NCI-H1436 (cell line): Measurements from ENCODE around the gene GNPTAB.
"Not testable (repeated sequence)": the region's sequence is repeated elsewhere in the genome, so short reads cannot be mapped to it uniquely, and the experiment has no call there.

Source experiments
- DNase-seq: peaks from one replicate; lab custom pipeline; 2025; lab: John Stamatoyannopoulos, UW

GNPTAB gene

DNA sequence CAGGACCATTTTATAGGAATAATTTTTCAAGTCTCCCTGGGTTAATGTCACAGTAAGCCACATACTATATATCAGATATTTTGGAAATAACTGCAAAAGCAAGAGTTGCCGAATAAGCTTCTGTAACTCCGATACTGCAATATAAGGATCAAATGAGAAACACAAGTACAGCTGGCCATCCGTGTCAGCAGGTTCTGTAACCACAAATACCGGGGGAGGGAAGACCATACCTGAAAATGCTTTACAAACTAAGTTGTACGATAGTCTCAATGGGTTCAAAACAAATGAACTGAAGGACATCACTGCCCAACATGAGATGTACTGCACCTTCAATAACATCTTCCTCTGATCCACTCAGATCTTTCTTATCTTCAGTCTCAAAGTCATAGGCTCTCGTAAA lies 93.3 kb downstream of the GNPTAB start:
- no peak for DNase-seq

- DNase-seq = not testable (repeated sequence)
Observed at GRCh38 chr12:101734482-101734881, 96.3 kb downstream of the GNPTAB start.

DNA sequence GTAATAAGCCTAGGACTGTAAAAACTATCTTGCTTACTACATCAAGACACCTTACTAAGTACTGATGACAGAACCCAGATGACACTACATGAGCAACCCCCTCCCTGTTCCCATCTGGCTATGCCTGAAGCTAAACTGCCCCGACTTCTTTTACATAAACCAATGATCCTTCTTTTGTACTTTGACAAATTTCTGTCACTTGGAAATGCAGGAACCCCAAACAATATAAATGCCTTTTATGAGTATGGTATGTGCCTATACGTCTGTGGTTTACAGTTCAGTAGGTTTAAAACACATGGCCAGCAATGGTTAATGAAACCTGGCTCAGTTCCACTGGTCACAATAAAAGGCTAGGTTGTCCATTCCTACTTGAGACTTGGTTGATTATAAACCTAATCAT lies 97.6 kb downstream of the GNPTAB start:
- no peak for DNase-seq

- DNase-seq = no peak
Observed at GRCh38 chr12:101732318-101732717, 98.4 kb downstream of the GNPTAB start.

DNA sequence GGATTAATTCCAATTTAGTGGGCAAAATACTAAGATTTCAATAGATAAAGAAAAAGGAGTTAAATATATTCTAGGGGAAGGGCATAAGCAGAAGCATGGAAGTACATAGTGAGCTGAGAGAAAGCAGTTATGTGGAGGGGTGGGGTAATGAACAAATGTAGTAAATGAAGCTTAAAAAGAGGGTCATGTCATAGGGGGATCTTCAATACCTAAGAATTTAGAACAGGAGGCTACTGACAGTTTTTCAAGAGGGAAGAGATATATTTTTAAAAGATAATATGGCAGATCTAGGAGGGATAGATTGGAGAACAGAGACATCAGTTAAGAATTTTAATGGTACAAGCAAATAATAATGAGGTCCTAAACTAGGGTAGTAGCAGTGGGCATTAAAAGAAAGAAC lies 100.9 kb downstream of the GNPTAB start:
- no peak for DNase-seq

DNA sequence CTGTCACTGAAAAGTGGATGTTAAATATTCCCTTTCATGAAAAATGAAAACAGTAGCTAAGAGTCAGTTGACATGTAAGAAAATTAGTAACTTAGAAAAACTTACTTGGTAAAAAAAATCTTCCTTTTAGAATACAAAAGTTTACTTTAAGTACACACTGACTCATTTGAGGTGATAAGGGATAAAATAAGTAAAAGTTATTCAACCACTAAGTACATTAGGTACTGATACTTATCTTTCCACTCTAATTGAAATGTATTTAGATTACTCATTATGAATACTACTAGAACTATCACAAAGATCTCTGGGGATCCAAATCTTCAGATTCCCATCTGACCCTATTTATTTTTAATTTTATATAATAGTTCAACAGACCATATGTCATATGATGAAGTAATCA lies 103.7 kb downstream of the GNPTAB start:
- DNase-seq = no peak

GRCh38 chr12:101722392-101722791 lies 108.4 kb downstream of the GNPTAB start:
- DNase-seq = no peak

- DNase-seq = no peak
Observed at GRCh38 chr12:101720118-101720517, 110.6 kb downstream of the GNPTAB start.

- DNase-seq = no peak
Observed at GRCh38 chr12:101719566-101719965, 111.2 kb downstream of the GNPTAB start.

- DNase-seq = no peak
Observed at GRCh38 chr12:101714877-101715444, 115.8 kb downstream of the GNPTAB start.

DNA sequence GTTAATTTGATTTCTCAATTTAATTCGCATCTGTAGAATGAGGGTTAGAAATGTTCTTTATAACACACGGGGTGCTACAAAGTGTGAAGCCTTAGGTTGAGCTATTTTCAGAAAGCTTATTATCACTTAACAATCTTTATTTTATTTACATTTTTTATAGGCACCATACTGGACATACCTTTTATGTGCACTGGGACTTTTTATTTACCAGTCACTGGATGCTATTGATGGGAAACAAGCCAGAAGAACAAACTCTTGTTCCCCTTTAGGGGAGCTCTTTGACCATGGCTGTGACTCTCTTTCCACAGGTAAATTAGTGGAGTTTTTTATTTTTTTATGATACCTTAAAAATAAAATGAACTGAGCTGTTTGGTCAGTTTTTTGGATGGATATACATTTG lies 116.8 kb downstream of the GNPTAB start:
- no peak for DNase-seq

GRCh38 chr12:101713059-101713682 lies 117.6 kb downstream of the GNPTAB start:
- DNase-seq = no peak

GRCh38 chr12:101710288-101710687 lies 120.5 kb downstream of the GNPTAB start:
- no peak for DNase-seq

GRCh38 chr12:101707131-101707782 lies 123.5 kb downstream of the GNPTAB start:
- DNase-seq = no peak

DNA sequence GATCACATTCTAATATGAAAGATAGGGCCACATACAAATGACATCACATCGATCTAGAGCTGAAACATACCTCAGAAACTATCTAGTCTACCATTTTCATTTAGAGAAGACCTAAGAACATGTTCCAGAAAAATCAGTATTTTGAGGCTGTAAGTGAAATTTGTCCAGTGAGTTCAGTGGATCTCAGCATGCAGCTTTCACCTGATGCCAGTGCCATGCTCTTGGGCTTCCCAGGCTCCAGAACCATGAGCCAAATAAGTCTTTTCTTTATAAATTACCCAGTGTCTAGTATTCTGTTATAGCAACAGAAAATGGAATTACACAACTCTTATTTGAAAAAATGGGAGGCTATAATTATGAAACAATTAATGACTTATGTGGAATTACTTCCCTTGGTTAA lies 124.4 kb downstream of the GNPTAB start:
- no peak for DNase-seq

DNA sequence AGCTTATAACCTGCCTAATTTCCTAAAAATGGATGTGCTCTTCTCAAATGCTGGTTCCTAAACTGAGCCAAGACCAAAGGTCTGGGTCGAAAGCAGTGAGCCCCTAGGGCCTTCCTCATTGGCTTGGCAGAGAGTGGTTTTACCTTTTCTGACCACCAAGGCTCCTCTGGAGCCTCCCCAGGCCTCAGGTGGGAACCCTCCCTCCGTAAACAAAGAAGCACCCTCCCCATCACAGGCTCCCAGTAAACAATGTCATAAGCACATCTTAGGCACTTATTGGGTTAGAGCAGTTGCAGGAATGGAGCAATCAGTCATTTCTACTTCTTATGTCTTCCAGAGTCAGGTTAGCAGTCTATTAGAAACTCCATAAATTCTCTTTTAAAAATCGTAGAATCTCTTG lies 127.3 kb downstream of the GNPTAB start:
- no peak for DNase-seq

DNA sequence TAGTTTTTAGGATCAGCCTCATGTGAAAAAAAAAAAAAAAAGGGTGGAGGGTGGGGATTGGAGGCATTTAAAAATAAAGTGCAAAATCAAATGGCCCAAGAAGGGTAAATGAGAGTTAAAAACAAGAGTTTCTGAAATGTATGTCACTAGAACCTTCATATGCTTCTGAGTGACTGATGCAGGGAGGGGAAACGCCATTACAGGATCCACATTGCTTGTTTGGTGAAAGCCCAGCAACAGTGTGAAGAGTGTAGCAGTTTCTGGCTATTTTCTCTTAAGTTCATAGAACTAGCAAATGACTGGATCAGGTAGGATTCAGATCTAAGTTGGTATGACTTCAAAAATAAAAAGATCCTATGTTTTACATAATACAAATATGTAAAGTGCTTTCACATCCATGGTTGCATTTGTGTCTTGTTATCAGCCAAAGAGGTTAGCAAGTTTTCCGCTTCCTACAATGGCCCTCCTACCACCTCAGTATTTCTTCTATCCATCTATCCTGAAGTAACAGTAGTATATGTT lies 130.4 kb downstream of the GNPTAB start:
- no peak for DNase-seq

DNA sequence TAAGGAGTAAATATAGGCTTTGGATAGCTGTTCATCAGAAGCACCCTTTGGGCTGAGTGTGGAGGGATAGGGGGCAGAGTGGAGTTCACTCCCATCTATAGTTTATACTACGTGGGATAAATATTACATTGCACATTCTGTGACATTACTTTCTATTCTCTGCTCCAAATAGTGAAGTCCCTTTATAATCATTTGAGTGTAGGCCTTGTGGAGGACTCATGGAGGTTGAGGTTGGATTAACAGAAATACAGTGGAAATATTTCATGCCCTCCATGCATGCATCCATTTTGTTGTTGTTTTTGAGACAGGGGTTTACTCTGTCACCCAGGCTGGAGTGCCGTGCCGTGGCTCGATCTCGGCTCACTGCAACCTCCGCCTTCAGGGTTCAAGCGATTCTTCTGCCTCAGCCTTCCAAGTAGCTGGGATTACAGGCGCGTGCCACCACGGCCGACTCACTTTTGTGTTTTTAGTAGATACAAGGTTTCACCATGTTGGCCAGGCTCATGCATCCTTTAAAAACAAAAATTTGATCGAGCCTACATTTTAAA lies 131.9 kb downstream of the GNPTAB start:
- no peak for DNase-seq

- DNase-seq = no peak
Observed at GRCh38 chr12:101697930-101698799, 132.6 kb downstream of the GNPTAB start.

DNA sequence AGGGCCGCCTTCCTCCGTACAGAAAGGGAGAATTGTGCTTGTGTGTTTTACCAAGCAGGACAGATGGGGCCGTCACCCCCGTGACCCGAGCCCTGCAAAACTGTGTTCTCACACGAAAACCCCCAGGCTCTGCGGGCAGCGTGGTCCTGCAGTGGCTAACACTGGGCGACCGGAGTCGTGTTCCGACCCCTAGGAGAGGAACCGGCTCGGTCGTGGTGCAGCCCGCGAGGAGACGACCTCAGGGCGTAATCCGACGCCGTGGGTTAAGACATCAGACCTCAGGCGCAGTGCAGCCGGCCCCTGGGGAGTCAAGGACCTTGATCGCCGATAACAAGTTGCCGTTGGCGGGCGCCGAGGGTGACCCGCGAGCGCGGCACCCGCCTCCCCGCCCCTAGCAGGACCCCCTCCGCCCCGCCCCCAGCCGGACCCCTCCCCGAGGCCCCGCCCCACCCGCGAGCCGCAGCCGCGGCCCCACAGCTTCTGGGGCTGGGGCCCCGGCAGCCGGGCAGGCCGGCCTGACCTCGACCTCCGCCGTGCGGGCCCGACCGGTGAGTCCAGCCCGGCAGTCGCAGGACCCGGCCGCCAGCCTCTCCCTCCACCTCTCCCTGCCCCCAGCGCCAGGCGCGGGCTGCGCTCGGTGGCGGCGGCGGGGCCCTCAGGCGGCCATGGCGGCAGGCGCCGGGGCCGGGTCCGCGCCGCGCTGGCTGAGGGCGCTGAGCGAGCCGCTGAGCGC lies 133.4 kb downstream of the GNPTAB start, which contains the start of gene CHPT1:
CHPT1 (plus strand) TSS at position 444 of the 733 bp plus-strand sequence; CDS start at position 666, 222 bp downstream.
- DNase-seq = peak; percentile 70
